Measurements from ENCODE around the gene RAD9A.

The RAD9A gene

DNA sequence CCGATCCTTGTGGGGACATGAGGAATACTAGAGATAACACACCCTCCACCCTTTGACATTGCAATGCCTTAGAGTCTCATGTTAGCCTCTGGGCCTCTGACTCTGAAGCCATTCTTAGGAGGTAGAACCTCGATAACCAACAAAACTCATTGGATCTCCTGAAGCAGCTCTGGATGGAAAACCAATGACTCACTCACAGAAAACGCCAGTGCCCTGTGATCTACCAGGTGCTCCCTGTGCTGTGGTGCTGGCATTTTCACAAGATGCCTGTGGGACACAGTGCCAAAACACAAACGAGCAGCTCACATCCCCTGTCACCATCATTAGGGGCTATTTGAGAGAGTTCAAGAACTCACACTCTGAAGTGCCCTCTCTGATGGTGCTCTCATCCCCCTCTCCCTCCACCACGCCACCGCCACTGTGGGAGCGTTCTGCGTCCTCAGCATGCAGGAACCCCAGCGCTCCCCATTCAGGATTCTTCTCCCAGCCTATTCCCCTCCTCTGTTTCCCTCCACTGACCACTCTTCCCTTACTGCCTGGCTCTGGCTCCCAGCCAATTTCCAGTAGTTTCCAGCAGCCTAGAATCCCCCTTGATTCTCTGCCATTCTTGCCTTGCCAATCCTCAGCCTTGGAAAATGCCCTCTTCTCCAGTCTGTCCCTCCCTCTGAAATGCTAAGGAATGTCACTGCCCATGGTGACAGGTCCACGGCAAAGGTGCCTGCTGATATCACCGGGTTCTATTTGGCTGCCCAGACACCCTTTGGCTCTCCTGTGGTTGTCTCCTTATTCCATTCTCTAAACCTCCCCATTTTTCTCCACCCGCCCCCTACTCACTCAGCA is 33.7 kb upstream of the RAD9A start:
- DNase-seq: no peak

DNA sequence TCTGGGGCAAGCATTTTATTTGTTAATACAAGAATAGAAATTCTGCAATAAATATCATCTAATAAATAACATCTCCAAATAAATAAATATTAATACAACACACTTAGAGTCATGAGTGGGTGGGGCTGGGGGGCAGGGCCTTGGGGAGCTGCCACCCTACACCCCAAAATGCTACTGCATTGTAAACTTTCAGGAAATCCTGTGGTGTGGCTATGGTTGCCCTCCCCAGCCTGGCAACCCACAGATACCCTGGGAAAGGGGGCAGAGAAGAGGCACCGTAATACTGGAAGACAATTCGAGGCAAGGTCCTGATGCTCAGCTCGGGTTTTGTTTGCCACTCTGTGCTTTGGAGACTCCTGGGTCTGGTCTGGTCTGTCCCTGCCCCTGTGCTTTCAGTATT is 27.6 kb upstream of the RAD9A start:
- DNase-seq: no peak

DNA sequence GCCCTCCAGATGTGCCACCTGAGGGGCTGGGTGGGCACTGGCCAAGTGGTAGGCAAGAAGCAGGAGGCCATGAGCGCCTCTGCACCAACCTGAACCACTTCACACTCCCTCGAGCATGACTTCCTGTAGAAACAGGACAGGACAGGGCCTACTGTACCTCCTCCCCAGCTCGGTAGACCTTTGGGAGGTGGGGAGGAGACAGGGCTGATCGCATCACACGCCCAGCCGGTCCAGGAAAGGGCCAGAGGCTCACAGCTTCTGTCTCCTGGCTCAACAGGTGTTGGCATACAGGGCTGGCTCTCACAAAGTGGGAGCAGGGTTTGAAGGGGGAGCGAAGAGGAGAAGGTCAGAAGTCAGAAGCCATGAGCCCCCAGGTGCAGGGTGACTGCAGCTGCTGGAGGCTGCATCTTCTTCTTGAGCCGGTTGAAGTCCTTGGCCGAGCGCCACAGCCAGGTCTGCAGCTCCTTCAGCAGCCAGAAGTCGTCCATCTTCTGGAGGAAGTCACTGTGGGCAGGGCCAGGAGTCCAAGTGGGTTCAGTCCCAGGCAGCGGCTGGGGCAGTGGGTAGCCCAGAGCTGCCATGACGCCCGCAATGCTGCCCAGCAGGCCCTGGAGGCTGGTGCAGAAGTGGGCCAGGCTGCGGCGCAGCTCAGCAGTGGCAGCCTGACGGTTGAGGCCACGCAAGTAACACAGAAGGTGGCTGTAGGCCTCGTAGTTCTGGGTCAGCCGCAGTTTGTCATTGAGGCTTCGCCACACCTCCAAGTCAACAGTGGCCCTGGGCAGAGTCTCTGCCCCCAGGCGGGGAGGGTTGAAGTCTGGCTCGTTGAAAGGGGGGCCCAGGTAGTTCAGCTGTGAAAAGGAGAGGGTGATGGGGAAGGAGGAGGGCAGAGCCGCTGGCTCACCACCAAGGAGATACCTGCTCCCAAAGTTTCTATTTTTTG is 26.7 kb upstream of the RAD9A start:
- no peak for DNase-seq

DNA sequence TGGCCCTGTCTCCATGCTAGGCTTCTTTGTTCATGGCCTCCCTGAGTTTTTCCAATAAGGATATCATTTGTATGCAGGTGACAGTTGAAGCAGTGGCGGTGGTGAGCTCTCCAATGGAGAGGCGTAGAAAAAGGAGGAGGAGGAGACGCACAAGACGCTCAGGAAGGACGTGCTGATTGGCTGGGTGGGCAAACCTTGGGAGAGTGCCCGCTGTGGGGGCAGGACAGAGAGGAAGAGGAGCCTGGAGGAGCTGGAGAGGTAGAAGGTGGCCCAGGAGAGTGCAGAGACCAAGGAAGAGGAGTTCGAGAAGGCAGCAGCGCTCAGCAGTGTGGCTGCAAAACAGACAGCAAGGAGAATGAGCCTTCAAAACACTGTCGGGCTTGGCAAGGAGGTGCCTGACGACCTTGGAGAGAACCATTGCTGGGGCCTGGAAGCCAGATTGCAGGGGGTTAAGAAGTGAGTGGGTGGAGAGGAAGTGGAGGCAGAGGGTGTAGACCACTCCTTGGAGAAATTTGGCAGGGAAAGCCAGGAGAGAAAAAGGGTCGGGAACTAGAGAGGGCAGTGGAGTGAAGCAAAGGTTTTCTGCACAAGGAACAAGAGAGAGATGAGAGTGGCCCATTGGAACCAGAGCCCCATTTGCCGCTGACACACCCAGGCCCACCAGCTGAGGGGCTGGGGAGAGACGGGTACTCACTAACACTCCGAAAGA is 25.9 kb upstream of the RAD9A start:
- no peak for DNase-seq

DNA sequence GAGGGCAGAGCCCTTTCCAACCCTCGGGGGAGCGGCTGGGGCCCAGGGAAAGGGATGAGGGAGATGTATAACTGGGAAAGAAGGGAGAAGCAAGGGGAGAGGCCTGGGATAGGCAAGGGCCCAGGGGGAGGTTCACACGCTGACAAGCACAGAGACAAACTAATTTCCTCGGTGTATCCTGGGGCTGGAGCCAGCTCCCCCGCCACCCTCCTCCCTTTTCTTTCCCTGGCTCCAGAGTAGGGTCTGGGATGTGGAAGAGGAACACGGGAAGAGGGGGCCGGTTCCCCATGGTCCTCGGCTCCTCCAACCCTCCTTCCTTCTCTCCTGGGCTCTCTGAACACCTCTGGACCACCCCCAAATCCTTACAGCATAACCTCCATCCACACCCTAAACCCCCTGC is 25.2 kb upstream of the RAD9A start:
- DNase-seq: no peak

DNA sequence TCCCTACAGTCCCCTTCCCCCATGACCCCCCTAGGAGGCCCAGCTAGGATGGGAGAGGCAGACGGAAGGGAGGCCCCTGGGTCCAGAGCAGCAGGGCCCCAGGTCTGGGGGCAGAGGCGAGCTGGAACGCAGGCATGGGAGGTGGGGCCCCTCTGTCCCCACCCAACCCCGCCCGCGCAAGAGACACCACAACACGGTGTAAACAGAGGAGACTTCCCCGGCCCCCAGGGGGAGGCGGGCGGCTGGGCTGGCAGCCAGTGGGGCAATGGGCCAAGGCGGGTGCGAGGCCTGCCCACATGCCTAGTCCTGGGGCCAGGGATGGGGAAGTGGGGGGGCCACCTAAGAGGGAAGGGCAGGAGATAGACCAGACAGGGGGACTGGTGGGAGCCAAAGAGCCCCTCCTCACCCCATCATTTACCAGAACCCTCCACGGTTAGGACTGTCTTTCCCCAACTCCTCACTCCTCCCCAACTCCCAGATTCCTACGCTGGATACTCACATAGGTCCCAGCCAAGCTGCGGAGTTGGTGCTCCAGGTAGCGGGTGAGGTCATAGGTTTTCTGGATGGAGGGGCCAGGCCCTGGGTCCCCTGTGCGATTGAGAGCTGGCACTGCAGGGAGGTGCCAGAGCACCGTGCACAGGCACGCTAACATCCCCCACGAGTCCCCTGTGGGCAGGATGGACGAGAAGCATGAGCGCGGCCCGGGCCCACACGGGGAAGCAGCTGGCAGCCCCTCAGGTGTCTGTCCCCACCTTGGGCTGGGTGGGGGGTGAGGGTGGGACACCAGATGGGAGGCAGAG is 24.6 kb upstream of the RAD9A start:
- no peak for DNase-seq

DNA sequence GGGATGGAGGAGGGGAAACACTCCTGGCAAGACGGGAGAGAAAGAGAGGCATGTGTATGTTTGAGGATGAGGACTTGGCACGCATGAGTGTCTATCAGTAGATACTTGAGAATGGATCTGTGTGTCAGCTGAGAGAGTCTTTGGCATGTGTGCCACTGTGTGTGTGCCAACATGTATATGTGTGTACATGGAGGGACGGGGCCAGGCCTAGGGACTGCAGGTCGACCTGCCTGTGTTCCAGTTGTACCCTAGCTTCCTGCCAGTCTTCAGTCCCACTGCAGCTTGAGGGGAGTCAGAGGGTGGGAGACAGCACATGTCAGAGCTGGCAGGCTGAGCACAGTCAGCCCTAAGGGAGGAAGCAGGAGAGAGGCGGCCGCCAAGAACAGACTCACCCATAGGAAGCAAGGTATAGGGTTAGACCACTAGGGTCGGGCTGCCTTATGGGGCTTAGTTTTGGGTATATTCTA is 24.0 kb upstream of the RAD9A start:
- DNase-seq: no peak

DNA sequence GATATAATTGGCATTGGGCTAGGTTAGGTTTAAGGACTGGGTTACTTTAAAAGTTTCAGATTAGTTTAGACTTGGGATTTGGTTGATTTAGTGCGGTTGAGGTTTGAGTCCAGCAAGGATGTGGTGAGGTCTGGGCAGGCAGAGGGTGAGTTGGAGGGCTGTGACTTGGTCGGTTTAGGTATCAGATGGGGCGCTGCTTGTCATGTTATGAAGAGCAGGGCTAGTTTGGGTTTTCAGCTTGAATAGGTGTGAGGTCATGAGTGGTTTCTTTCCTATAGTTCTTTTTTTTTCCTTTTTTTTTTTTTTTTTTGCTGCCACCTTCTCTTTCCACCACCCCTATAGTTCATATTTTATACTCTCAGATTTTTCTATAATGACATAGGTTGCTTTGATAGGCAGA is 23.2 kb upstream of the RAD9A start:
- no peak for DNase-seq

DNA sequence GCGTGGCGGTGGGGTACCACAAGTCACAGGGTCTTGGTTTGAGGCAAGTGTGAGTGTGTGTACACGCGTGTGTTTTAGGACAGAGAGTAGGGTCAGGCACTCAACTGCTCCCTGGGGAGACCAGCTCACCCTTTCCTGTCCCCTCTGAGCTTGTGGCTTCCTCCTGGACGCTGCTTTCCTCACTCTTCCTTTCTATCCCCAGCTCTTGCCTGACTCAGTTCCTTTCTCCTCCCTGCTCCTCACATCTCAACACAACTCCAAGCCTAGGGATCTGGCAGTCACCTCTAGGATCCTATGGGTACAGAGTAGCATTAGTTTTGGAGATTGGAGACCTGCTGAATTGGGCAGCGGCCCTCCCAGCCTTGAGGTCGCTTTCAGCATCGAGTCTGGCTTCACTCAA is 22.5 kb upstream of the RAD9A start:
- no peak for DNase-seq

DNA sequence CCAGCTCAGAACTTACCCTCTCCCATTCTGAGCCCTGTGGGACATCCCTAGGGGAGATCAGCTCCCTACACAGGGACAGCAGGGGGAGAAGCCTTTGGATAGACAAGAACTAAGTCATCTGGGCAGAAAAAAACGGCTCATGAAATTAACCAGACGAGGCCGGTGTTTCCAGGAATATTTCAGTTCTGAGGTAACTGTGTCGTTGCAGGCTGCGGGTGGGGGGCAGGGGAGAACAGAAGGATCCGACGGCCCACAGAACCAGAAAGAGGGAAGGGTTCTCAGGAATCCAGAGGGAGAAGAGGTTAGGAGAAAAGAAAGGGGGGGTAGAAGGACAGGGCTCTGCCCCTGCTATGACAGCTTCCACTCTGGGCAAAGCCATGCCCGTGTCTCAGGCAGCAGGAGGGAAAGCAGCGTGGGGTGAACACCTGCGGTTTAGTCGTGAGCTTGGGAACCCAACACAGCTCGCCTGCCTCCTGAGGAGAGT is 21.9 kb upstream of the RAD9A start:
- no peak for DNase-seq

DNA sequence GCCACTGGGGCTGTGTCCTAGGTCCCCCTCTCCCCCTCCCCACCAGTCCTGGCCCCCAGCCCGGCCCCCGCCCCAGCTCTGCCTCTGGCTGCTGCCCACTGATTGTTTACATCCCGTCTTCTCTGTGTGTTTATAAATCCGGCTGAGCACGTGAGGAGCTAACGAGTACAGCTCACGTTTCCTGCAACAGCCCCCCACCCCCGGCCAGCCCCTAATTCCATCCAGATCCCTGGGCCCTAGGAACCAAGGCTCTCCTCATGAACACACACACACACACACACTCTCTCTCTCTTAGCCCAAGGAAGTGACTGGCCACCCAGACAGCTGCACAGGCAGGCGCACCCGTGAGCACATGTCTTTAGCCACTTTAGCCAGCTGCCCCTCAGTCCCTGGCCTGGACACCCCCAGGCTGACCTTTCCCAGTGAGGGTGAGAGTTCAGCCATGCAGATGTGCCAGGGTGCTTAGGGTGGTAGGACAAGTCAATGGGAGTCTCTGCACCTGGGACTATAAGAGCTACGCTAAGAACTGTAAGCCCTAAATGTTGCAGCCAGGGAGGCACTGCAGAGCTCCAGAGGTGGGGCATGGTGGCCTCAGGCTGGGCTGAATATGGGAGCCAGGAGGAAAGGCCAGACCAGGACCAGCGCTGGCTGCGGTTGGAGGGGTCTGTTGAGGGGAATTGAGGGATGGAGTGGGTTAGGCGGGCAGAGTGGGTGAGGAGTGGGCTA is 21.3 kb upstream of the RAD9A start:
- DNase-seq: no peak

DNA sequence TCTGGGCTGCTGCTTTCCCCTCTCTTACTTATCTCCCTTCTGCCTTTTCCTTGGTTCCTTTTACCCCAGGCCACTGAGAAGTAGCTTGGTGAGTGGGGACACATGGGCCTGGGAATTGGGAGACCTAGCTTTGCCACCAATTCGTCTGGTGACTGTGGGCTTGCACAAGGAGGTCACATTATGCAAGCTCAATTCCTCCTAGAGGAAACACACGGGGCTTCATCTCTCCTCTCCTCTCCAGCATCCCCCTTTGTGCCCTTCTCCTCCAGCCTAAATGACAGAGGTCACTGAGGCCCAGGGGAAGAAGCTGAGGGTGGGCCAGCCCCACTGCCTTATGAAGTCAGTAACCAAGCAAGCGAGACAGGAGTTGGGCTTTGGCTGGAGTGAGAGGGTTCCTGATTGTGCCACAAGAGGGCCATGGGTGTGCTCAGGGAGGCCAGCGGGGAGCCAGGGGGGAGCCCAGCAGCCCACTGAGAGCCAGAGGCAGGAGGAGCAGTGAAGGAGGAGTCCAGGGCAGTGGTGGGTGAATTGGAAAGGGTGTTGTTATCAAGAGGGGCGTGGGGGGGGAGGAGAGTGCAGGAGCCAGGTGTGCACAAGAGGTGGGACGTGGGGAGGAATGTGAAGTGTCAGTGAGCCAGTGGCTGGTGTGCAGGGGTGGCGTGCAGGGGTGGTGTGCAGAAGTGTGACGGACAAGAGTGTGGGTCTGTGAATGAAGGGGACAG is 20.4 kb upstream of the RAD9A start:
- DNase-seq: no peak

DNA sequence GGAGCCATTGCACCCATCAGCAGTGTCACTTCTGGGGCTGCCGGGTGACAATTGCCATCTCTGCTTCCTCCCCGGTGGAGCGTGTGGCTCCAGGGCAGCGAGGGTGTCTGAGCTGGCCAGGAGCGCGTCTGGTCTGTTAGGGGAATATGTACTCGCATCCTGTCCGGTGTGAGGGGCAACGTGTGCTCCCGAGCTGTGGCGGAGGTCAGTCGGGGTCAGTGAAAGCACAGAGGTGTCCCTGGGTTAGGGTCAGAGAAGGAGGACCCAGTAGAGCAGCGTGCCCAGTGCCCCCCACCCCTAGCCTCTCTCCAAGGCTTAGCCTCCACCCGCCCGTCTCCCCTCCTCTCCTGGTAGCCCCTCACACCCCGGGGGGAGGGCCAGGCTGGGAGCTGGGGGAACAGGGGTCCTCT is 19.9 kb upstream of the RAD9A start:
- DNase-seq: no peak

DNA sequence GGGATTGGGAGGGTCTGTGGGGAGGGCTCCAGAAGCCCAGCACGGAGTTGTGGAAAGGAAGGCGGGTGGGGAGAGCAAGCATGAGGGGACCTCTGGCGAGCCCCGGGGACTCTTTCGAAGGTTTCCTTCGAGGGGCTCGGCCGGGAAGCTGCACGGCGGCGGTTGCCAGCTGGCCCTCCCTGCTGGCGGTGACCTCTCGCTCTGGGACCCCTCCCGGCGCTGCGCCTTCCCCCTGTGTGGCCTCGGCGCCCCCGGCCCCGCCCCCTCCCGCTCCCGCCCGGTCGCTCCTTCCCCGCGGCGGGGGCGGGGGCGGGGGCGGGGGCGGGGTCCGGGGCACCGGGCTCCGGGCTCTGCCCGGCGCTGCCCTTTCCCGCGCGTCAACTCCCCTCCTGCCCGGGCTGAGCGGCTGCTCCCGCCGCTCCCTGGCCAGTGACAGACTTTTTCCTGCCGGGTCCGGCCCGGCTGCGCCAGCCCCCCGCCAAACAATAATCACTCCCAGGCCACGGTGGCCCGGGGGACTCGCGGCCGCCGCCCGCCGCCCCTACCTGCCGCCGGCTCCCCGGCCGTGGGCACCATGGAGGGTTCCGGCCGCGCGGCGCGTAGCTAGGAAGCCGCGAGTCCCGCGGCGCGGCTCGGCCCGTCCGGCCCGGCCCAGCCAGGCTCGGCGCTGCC is 19.3 kb upstream of the RAD9A start:
- no peak for DNase-seq

DNA sequence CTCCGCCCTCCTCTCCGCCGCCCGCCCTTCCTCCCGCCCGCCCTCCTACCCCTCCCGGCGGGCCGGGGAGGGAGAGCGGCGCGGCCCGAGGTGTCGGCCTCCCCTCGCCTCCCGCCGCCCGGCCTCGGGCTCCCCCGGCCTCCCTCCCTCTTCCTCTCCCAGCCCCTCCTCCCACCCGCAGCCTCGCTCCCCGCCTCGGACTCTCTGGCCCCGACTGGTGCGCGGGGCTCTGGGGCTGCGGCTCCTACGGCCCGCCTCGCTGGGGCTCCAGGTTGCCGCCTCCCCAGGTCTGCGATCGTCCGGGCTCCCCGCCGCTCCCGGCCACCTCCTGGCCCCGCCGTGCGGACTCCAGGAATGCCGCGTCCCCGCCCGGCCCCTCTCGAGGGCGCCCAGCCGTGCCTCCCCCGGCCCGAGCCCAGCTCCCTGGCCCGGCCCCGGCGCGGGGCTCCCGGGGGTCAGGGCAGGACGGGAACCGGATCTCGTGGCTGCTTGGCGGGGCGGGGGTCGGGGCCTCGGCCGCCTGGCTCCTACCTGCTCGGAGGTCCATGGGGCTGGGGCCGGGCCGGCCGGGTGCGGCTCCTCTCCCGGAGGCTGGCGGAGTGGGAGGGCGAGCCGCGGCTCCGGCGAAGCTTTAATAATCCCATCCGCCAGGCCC is 18.7 kb upstream of the RAD9A start, which contains the start of gene CLCF1:
Gene CLCF1 (minus strand): TSS at position 606 of the 655 bp plus-strand sequence. CDS start 59 bp downstream, at position 547.
- DNase-seq: no peak

DNA sequence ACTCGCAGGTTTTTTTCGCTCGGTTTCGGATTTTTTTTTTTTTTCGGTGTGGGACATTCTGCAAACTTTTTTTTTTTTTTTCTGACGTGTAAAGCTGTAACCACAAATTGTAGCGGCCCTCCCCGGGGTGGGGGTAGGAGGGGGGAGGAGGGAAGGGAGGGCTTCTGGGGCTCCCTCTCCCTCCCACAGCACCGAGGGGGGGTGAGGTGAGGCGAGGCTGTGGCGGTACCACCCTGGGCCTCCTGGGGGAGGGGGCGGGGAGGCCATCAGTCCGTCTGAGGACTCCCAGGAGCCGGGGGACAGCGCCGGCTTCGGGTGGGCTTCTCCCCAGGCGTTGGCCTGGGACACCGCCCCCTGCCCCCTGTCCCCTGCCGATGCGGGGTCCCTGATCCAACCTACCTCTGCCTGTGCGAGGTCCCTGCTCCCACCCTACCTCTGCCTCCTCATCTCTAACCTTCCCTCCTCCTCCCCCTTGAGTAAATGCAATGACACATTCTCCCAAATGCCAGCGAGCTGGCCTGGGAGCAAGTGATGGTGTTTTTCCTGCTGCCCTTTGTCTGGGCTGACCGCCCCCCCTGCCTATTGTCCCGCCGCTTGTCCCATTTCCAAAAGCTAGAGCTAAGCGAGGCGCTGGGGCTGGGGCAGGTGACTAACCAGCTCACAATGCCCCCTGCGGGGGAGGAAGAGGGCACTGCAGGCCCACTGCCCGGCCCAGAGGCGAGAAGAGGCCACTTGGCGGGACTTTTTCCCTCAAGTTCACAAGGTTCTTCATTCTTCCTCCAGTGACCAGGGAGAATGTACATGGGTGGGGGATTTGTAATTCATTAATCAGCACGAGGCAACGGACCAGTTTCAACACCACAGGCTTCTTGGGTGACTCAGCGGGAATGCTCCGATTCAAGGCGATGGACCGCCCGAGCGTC is 17.9 kb upstream of the RAD9A start:
- no peak for DNase-seq

DNA sequence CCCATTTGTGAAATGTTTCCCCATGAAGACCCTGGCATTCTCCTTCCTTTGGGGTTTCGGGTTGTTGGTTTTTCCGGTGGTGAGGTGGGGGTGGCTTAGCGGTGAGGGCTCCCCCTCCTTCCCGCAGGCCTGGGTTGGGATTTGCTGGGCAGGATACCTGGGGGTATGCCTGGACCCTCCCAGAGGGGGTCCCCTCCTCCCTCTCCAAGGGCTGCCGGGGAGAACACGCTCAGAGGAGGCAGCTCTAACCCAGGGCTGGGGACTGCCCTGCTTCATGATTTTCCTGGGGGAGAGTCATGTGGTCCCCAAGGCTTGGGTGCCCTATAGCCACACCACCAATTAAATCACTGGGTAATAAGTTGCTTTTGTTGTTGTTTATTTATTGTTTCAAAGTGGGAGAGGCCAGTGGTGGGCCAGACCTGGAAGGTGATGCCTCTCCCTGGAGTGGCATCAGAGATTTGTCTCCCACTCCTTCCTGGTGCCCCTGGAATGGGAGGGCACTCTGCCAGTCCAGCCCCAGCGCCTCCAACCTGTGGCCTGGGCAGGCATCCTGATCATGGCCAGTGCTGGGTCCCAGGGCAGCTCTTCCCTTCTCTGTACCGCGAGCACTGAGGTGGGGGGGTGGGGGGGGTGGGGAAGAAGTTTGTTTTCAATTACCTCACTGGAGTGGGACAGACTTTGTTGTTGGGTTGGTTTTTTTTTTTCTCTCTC is 17.1 kb upstream of the RAD9A start:
- DNase-seq: no peak

Measured in NCI-H187 (cell line).